HepG2 (cell line): ENCODE results near the gene CMIP. TPM values are rescaled to one million over a fixed set of nuclear protein-coding genes. Genes with fewer than 3 reads are reported as not detected.

Experiments used
- CCDC6 ChIP-seq: sonication (generic); formaldehyde crosslinking; IDR thresholded peaks from 2 replicates; pipeline ENCODE4 v1.8.1; 2022; ENCODE audit warnings: mild to moderate bottlenecking, missing genetic modification reagents, moderate library complexity
- JARID2 ChIP-seq: sonication (generic); formaldehyde crosslinking; IDR thresholded peaks from 2 replicates; pipeline ENCODE4 v1.8.1; 2023; ENCODE audit warnings: missing genetic modification reagents, inconsistent platforms; ENCODE audit not compliant: insufficient replicate concordance
- MXD4 ChIP-seq: IDR thresholded peaks from 2 replicates; pipeline ENCODE4 v1.6.1; 2016; ENCODE audit warnings: mild to moderate bottlenecking, missing biosample characterization, missing genetic modification reagents
- MXI1 ChIP-seq: IDR thresholded peaks from 3 replicates; pipeline ENCODE4 v1.6.1; 2012; ENCODE audit warnings: low read depth, low read length, inconsistent platforms, borderline replicate concordance
- SOX6 ChIP-seq, 2 experiments: fragments of 450-650 bp in 1 of 2; sonication (generic) in 1 of 2; formaldehyde crosslinking in 1 of 2; IDR thresholded peaks; 2 replicates each; pipeline versions ENCODE4 v1.4.0 to v1.6.1; 2017 to 2020; ENCODE audit warnings: antibody characterized with exemption in 1 of 2, mild to moderate bottlenecking in 1 of 2, missing genetic modification reagents in 1 of 2
- TGIF2 ChIP-seq: IDR thresholded peaks from 2 replicates; pipeline ENCODE4 v1.6.1; 2016; ENCODE audit warnings: control low read depth, missing compliant biosample characterization
- ZBTB38 ChIP-seq: sonication (generic); formaldehyde crosslinking; IDR thresholded peaks from 2 replicates; pipeline ENCODE4 v1.5.1; 2020; ENCODE audit warnings: mild to moderate bottlenecking, missing genetic modification reagents
- ZBTB42 ChIP-seq: sonication (generic); formaldehyde crosslinking; IDR thresholded peaks from 2 replicates; pipeline ENCODE4 v1.5.0; 2020; ENCODE audit warnings: mild to moderate bottlenecking, missing genetic modification reagents
- ZFY ChIP-seq: sonication (generic); formaldehyde crosslinking; IDR thresholded peaks from 2 replicates; pipeline ENCODE4 v1.4.0; 2020; ENCODE audit warnings: missing genetic modification reagents
- ZFYVE20 ChIP-seq: sonication (generic); formaldehyde crosslinking; IDR thresholded peaks from 2 replicates; pipeline ENCODE4 v1.8.0; 2023; ENCODE audit warnings: low read depth, mild to moderate bottlenecking, moderate library complexity, missing genetic modification reagents, borderline replicate concordance
- ZNF10 ChIP-seq: sonication (generic); formaldehyde crosslinking; IDR thresholded peaks from 2 replicates; pipeline ENCODE4 v1.4.0; 2020; ENCODE audit warnings: mild to moderate bottlenecking, low read depth, missing genetic modification reagents, borderline replicate concordance
- ZNF12 ChIP-seq: sonication (generic); formaldehyde crosslinking; IDR thresholded peaks from 2 replicates; pipeline ENCODE4 v1.5.0; 2020; ENCODE audit warnings: missing genetic modification reagents
- ZNF460 ChIP-seq: sonication (generic); formaldehyde crosslinking; IDR thresholded peaks from 2 replicates; pipeline ENCODE4 v1.5.1; 2020; ENCODE audit warnings: missing genetic modification reagents, mild to moderate bottlenecking, borderline replicate concordance
- ZNF589 ChIP-seq: sonication (generic); formaldehyde crosslinking; conservative IDR thresholded peaks from 2 replicates; pipeline ENCODE4 v1.8.0; 2022; ENCODE audit warnings: mild to moderate bottlenecking, moderate library complexity, missing genetic modification reagents
- ZNF83 ChIP-seq: sonication (generic); formaldehyde crosslinking; IDR thresholded peaks from 2 replicates; pipeline ENCODE4 v1.4.0; 2020; ENCODE audit warnings: missing genetic modification reagents, mild to moderate bottlenecking, borderline replicate concordance
- ZSCAN9 ChIP-seq: IDR thresholded peaks from 2 replicates; pipeline ENCODE4 v1.6.1; 2016; ENCODE audit warnings: borderline replicate concordance
- polyA plus RNA-seq, 8 experiments: library from polyadenylated mRNA; depleted of rRNA in 3 of 8; stranded (reverse) in 7 of 8; unstranded in 1 of 8; fragments of >200 nt; fragmentation: Illumina TruSeq in 4 of 8; extraction: Trizol in 4 of 8; gene quantifications; 2 replicates each; pipeline versions ENCODE4 v1.2.1 to v1.2.3, GENCODE V29; 2011 to 2016; ENCODE audit warnings: low read depth in 4 of 8, missing spikeins in 1 of 8, mixed read lengths in 1 of 8; ENCODE audit not compliant: insufficient read depth in 1 of 8
- total RNA-seq, 5 experiments: library from RNA; depleted of rRNA; stranded (reverse); fragments of >200 nt; fragmentation: Illumina TruSeq; extraction: Trizol; gene quantifications; 2 replicates each; pipeline ENCODE4 v1.2.3, GENCODE V29; 2016; ENCODE audit warnings: low read depth in 1 of 5
- TF ChIP-seq, protein P1 (sequence below): sonication (generic); formaldehyde crosslinking; IDR thresholded peaks from 2 replicates; pipeline ENCODE4 v1.8.1; 2022; ENCODE audit warnings: mild to moderate bottlenecking, missing genetic modification reagents
- TF ChIP-seq, protein P2 (sequence below): sonication (generic); formaldehyde crosslinking; IDR thresholded peaks from 2 replicates; pipeline ENCODE4 v1.8.0; 2022; ENCODE audit warnings: mild to moderate bottlenecking, missing genetic modification reagents
- TF ChIP-seq, protein P3 (sequence below): IDR thresholded peaks from 2 replicates; pipeline ENCODE4 v1.6.1; 2016; ENCODE audit warnings: low read depth
- TF ChIP-seq, protein P4 (sequence below): sonication (generic); formaldehyde crosslinking; IDR thresholded peaks from 2 replicates; pipeline ENCODE4 v1.9.0; 2021; ENCODE audit warnings: missing genetic modification reagents, borderline replicate concordance
- TF ChIP-seq, protein P5 (sequence below): sonication (generic); formaldehyde crosslinking; IDR thresholded peaks from 2 replicates; pipeline ENCODE4 v1.4.0; 2020; ENCODE audit warnings: mild to moderate bottlenecking, missing genetic modification reagents
- TF ChIP-seq, protein P6 (sequence below): IDR thresholded peaks from 2 replicates; pipeline ENCODE4 v1.6.1; 2016; ENCODE audit warnings: mild to moderate bottlenecking, missing biosample characterization, missing genetic modification reagents

The CMIP gene
- total and polyA plus RNA-seq, 2 of the 13 experiments (the other 11 are each of a cell fraction or from before 2014, with no cell fraction given), result 10.9 to 18.1 TPM

DNA sequence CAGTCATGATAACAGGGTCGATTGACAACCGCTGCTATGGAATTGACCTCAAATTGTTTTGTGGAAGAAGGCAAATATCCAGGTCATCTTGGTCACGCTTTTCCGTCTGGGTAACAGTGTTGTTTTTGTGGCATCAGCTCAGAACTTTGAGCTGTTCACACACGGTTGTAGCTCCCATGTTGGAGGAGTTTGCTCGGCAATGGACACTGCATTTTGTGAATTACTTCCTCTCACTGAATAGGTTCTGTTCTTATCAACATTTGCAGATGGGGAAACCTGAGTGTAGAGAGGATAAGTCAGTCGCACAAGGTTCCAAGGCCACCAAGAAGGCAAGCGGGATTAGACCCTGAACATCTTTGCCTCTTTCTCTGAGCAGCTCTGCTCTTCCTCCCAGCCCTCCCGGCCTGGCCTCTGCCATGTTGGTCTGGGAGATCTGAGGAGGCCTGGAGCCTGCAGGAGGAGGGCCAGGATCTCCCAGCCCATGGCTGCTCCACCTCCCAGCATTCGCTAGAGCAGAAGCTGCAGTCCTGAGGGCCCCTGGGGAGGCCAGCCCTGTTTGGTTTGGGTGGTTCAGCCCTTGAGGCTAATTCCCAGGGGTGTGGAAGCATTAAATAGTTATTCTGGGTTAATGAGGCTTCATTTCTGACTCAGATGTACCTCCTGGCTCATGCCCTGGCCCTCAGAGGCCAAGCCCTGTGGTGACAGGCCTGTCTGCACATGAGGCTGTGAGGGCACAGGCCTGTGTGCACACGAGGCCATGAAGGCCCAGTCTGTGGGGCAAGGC, 180.3 kb downstream of the CMIP start (continued):
- TF ChIP-seq ZNF460 (CRISPR knock-in tag), result no peak; the same call in 1 of the 2 replicates
- peak; percentile 29; the same call in 1 of the 2 replicates for TF ChIP-seq ZBTB38 (CRISPR knock-in tag)
- TF ChIP-seq ZBTB42 (CRISPR knock-in tag), result no peak
- TF ChIP-seq ZFYVE20 (CRISPR knock-in tag), result no peak
- no peak for TF ChIP-seq SOX6 (IDR thresholded peaks at IDR 0.05)
- TF ChIP-seq SOX6 (CRISPR knock-in tag; IDR thresholded peaks at IDR 0.05), result peak; percentile 98
- no peak for TF ChIP-seq JARID2 (CRISPR knock-in tag)
- no peak for TF ChIP-seq ZNF10 (CRISPR knock-in tag)
- TF ChIP-seq ZSCAN9 (CRISPR knock-in tag), result peak; percentile 54; the same call in 1 of the 2 replicates
- TF ChIP-seq TGIF2 (CRISPR knock-in tag), result no peak
- TF ChIP-seq MXD4 (CRISPR knock-in tag), result no peak
- peak; percentile 14; the same call in 1 of the 2 replicates for TF ChIP-seq CCDC6 (CRISPR knock-in tag)
- TF ChIP-seq, protein P1, sequence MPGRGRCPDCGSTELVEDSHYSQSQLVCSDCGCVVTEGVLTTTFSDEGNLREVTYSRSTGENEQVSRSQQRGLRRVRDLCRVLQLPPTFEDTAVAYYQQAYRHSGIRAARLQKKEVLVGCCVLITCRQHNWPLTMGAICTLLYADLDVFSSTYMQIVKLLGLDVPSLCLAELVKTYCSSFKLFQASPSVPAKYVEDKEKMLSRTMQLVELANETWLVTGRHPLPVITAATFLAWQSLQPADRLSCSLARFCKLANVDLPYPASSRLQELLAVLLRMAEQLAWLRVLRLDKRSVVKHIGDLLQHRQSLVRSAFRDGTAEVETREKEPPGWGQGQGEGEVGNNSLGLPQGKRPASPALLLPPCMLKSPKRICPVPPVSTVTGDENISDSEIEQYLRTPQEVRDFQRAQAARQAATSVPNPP (CRISPR knock-in tag), result no peak
- peak; percentile 63 for TF ChIP-seq ZFY (CRISPR knock-in tag)
- TF ChIP-seq, protein P2, sequence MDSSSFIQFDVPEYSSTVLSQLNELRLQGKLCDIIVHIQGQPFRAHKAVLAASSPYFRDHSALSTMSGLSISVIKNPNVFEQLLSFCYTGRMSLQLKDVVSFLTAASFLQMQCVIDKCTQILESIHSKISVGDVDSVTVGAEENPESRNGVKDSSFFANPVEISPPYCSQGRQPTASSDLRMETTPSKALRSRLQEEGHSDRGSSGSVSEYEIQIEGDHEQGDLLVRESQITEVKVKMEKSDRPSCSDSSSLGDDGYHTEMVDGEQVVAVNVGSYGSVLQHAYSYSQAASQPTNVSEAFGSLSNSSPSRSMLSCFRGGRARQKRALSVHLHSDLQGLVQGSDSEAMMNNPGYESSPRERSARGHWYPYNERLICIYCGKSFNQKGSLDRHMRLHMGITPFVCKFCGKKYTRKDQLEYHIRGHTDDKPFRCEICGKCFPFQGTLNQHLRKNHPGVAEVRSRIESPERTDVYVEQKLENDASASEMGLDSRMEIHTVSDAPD (CRISPR knock-in tag), result peak; percentile 38; the same call in 1 of the 2 replicates
- TF ChIP-seq, protein P3, sequence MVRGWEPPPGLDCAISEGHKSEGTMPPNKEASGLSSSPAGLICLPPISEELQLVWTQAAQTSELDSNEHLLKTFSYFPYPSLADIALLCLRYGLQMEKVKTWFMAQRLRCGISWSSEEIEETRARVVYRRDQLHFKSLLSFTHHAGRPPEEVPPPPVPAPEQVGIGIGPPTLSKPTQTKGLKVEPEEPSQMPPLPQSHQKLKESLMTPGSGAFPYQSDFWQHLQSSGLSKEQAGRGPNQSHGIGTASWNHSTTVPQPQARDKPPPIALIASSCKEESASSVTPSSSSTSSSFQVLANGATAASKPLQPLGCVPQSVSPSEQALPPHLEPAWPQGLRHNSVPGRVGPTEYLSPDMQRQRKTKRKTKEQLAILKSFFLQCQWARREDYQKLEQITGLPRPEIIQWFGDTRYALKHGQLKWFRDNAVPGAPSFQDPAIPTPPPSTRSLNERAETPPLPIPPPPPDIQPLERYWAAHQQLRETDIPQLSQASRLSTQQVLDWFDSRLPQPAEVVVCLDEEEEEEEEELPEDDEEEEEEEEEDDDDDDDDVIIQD, result peak; percentile 58; the same call in 1 of the 2 replicates
- TF ChIP-seq, protein P4, sequence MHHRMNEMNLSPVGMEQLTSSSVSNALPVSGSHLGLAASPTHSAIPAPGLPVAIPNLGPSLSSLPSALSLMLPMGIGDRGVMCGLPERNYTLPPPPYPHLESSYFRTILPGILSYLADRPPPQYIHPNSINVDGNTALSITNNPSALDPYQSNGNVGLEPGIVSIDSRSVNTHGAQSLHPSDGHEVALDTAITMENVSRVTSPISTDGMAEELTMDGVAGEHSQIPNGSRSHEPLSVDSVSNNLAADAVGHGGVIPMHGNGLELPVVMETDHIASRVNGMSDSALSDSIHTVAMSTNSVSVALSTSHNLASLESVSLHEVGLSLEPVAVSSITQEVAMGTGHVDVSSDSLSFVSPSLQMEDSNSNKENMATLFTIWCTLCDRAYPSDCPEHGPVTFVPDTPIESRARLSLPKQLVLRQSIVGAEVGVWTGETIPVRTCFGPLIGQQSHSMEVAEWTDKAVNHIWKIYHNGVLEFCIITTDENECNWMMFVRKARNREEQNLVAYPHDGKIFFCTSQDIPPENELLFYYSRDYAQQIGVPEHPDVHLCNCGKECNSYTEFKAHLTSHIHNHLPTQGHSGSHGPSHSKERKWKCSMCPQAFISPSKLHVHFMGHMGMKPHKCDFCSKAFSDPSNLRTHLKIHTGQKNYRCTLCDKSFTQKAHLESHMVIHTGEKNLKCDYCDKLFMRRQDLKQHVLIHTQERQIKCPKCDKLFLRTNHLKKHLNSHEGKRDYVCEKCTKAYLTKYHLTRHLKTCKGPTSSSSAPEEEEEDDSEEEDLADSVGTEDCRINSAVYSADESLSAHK, result no peak
- no peak for TF ChIP-seq ZNF83 (CRISPR knock-in tag)
- TF ChIP-seq ZNF12 (CRISPR knock-in tag), result no peak
- no peak for TF ChIP-seq ZNF589
- TF ChIP-seq, protein P5, sequence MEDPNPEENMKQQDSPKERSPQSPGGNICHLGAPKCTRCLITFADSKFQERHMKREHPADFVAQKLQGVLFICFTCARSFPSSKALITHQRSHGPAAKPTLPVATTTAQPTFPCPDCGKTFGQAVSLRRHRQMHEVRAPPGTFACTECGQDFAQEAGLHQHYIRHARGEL (CRISPR knock-in tag), result no peak
- TF ChIP-seq, protein P6, sequence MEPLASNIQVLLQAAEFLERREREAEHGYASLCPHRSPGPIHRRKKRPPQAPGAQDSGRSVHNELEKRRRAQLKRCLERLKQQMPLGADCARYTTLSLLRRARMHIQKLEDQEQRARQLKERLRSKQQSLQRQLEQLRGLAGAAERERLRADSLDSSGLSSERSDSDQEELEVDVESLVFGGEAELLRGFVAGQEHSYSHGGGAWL (CRISPR knock-in tag), result no peak
- no peak for TF ChIP-seq MXI1
